HG03521 (cell line): ENCODE data around the gene STAB2.

Experiments
- ATAC-seq: cut with Tn5 transposase; IDR thresholded peaks from one replicate; pipeline ENCODE4 v1.9.1; 2021; ENCODE audit warnings: mild to moderate bottlenecking, moderate library complexity; ENCODE audit not compliant: unreplicated experiment

STAB2 gene, protein sequence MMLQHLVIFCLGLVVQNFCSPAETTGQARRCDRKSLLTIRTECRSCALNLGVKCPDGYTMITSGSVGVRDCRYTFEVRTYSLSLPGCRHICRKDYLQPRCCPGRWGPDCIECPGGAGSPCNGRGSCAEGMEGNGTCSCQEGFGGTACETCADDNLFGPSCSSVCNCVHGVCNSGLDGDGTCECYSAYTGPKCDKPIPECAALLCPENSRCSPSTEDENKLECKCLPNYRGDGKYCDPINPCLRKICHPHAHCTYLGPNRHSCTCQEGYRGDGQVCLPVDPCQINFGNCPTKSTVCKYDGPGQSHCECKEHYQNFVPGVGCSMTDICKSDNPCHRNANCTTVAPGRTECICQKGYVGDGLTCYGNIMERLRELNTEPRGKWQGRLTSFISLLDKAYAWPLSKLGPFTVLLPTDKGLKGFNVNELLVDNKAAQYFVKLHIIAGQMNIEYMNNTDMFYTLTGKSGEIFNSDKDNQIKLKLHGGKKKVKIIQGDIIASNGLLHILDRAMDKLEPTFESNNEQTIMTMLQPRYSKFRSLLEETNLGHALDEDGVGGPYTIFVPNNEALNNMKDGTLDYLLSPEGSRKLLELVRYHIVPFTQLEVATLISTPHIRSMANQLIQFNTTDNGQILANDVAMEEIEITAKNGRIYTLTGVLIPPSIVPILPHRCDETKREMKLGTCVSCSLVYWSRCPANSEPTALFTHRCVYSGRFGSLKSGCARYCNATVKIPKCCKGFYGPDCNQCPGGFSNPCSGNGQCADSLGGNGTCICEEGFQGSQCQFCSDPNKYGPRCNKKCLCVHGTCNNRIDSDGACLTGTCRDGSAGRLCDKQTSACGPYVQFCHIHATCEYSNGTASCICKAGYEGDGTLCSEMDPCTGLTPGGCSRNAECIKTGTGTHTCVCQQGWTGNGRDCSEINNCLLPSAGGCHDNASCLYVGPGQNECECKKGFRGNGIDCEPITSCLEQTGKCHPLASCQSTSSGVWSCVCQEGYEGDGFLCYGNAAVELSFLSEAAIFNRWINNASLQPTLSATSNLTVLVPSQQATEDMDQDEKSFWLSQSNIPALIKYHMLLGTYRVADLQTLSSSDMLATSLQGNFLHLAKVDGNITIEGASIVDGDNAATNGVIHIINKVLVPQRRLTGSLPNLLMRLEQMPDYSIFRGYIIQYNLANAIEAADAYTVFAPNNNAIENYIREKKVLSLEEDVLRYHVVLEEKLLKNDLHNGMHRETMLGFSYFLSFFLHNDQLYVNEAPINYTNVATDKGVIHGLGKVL (N-terminal part only)

DNA sequence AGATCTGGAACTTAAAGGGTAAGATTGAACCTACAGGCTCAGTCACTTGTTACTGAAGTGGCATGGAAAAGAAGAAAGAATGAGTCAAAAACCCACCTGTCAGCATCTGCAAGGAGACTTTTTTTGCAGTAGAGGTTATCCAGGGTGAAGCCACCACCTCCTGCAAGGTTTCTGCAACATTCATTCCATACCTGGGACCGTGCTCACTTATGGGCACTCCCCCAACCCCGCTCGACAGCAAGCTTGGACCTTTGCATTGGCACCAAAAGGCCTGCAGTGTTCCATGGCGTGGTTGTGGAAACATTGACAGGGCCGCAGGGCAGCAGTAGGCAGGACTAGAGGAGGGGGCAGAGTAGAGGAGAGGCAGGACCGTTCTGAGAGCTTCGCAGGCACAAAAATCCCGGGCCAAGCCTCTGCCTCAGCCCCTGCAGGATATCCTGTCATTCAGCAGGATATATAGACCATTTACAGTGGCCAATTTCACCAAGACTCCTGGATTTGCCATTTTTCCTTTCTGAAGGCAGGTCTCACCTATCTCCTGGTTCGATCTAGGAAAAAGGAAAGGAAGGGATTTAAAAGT, at the start of gene STAB2:
Gene STAB2 (plus strand): TSS at position 483 of the 580 bp plus-strand sequence. CDS start 204 bp downstream, outside the sequence.
- ATAC-seq, result no peak

DNA sequence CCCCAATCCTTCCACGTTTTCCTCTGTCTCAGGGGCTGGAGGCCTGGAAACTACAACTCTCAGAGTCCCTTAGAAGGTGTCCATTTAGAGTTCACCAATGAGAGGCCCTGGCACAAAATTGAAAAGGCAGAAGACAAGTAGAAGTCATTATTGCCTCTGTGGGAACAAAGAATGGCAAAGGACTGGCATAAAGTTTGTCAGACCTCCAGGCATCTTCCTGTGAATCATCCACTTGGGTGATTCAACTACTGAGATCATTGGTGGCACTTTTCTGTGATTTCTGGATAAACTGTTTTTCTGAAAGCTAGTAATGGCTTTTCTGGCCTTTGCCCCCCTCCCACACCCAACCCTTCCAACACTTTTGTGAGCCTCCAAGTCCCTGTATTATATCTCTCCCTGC, 48.7 kb upstream of the STAB2 start:
- ATAC-seq, result no peak

DNA sequence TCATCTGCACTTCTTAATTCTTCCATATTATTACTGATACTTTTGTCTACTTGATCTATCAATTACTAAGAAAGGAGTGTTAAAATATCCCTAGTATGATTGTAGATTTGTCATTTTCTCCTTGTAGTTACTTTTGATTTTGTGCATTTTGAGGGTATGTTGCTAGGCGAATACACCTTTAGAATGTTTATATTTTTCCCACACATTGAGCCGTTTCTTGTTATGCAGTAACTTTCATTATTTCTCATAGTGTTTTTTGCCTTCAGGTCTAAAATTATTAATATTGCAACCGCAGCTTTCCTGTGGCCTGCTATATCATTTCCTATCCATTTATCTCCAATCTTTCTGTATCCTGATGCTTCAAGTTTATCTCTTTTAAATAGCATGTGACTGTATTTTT, 46.8 kb upstream of the STAB2 start:
- ATAC-seq, result no peak

DNA sequence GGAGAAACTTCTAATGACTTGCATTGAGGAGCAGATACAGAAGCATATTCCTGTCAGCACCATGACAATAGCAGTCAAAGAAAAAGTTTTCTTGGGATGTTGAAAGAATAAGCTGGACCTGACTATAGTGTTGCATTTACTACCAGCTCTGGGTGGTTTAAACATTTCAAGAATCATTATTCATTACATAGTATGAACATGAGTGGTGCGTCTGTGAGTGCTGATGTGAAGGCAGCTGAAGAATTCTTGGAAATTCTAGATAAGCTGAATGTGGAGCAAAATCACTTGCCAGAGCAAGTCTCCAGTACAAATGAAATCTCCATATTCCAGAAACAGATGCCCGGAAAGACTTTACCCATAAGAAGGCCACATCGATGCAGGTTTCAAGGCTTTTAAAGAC, 45.0 kb upstream of the STAB2 start:
- no peak for ATAC-seq

DNA sequence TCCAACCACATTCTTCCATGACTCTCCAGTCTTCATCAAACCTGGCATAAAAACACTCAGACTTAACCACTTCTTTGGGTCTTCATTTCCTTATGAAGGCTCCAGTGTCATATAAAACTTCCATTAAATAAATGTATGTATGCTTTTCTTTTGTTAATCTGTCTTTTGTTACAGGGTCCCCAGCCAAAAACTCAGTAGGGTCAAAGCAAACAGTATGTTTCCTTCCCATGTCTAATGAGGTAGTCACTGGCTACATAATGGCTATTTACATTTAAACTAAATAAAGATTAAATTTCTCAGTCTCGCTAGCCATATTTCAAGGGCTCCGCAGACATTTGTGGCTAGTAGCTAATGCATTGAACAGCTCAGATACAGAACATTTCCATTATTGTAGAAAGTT, 40.1 kb upstream of the STAB2 start:
- no peak for ATAC-seq

DNA sequence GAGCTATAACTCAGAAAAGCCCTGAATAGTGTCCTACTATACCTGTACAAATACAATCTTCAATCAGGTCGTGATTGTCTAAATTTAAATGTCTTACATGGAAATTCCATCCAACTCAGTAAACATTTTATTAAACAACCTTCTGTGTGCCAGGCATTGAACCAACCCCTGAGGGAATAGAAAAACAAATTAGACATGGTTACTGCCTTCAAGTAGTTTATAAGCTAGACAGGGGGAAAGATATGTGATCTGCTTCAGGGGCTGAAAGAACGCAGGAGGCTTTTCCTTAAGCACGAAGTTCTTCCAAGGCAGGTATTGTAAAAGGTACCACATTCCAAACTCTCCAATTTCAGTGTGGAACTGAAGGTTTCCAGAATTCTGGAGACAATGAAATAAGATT, 39.7 kb upstream of the STAB2 start:
- no peak for ATAC-seq

DNA sequence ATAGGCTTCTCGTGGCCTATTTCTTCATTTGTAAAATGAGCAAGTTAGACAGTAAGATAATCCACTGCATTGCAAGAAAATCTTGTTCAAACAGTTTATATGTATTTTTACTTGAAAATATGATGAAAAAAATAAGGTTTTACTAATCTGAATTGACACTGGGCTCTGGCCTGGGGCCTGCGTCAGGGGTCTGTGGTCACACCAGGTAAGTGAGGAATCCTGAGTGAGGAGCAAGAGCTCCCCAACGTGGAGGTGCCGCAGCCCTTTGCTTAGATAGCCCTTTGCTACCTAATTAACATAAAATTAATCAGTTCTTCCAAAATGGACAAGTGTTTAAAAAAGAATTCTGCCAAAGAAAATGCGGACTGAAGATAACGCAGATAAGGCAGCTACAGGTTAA, 39.1 kb upstream of the STAB2 start:
- no peak for ATAC-seq

DNA sequence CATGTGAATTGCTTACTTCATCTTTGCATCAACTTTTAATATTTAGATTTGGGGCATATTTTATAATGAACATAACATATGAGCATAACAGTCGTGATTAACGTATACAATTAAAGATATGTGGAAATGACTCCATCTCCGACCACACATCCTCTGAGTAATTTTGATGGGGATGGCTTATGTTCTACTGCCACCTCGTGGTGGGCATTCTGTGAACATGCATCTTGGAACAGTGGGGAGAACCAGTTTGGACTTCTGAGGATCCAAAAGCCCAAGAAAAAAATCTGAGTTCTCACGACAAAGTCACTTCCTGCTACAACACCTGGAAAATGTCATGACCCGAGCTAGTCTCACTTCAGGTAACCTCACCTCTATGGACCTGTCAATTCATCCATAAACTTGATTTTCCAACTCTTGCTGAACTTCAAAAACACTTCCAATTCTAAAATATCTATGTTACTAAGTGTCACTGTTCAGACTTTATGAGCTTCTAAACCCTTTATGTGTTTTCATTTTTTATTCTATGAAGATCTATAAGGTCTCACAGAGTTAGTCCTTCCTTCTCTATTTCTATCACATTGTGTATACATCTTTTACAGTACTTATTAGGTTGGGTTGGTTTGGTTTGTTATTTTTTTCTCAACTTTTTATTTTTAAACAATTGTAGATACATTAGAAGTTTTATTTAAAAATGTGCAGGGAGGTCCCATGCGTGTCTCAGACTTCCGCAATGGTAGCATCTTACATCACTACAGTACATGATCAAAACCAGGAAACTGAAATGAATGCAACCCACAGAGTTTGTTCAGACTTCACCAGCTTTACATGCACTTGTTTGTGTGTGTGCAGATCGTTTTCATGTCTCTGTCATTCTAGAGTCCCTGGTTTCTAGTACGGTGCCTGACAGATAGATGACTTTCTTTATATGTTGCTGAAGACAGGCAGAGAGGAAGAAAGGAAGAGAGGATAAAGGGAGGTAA, 38.2 kb upstream of the STAB2 start:
- ATAC-seq, result peak; percentile 67

DNA sequence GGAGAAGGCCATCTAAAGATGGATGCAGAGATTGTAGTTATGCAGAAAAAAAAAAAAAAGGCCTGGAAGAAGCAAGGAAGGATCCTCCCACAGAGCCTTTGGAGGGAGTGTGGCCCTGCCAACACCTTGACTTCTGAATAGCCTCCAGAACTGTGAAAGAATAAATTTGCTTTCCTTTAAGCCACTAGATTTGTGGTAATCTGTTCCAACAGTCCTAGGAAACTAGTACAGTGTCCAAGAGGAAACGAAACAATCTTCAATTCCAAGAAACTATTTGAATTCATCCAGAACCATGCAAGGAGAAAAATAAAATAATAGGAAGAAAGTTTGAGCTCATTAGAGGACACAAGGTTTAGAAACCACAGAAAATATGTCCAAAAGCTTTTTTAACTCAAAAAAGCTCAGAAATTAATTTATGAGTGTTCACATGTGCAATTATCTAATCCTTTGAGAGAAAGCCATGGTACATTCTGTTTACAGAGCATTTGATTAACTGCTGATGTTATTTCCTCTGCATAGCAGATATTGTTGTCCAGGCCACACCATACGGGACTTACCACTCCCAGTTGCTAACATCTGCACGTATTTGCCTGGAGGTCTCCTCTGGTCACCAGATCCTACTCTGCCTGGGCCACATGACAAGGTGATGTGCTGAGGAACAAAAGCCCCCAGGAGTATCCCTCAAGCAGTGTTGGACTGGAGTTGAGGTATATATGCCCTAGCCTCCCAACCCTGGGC, 30.0 kb upstream of the STAB2 start:
- no peak for ATAC-seq

DNA sequence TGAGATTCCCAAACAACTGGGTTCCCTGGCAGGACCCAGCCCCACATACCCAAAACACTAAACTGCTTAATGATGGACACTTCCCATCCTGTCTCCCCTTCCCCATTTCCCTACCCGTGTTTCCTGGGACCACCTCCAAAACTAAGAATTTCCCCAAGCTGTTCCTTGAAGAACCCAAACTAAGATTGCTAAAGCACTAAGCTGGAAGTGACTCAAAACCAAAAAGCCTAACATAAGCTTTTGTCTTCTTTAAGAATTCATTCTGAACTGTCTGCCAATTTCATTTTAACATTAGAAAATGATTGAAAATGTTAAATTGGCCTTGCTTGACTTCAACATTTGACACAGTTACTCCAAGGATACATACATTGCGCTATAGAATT, 29.5 kb upstream of the STAB2 start:
- ATAC-seq, result no peak

DNA sequence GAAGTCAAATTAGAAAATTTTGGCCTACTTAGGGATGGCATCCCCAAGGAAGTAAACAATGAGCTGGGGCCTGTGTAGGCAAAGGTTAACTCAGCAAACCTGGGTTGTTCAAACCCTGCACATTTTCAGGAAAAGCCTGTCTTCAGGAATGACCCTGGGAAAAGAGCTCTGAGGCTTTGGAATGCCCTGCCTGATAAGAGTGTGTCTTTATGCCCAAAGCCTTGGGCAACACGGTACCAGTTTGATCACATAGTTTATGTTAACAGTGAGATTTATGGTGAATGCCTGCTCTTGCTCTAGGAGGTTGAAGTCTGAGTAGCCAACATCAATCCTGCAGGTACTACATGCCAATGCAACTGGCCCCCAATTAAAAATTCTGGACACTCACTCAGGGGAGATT, 28.2 kb upstream of the STAB2 start:
- ATAC-seq, result no peak

DNA sequence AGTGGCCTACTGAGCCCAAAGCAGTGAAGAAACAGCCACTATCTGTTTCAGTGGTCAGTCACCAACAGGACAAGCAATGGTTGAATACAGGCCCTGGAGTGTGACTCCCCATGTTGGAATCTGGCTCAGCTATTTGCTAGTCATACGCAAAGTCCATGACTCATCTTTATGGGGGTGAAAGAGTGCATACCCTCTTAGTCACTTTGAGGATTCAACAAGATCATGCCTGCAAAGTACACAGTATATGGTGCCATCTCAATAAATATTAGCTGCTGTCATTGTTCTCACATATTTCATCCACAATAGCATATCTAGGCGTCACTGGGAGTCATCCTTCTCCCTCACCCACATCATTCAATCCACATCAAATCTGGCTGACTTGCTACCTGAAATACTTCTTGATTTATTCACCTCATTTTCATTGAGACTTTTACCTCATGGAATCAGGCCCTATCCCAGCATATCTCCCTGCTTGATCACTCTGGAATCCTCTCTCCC, 26.4 kb upstream of the STAB2 start:
- no peak for ATAC-seq

DNA sequence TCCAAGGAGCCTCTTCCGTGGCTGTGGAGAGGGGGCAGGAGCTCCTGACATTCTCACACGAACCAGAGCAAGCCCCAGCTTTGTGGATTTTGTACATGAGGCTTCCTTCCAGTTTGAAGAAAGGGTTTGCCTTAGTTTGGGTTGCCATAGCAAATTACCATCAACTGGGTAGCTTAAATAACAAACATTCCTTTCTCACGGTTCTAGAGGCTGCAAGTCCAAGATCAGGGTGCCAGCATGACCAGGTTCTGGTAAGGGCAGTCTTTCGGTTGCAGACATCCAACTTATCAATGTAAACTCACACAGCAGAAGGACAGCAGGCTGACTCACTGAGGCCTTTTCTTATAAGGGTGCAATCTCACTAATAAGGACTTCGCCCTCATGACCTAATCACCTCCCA, 25.9 kb upstream of the STAB2 start:
- ATAC-seq, result no peak

DNA sequence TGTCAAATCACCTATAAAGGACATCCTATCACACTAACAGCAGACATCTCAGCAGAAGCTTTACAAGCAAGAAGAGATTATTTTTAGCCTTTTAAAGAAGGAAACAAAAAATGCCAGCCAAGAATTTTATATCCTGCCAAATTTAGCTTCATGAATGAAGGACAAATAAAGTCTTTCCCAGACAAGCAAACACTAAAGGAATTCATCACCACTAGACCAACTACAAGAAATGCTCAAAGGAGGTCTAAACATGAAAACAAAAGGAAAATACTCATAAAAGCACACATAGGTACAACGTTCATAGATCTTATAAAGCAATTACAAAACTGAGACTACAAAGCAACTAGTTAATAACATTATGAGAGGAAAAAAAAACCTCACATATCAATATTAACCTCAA, 20.7 kb upstream of the STAB2 start:
- ATAC-seq, result no peak

DNA sequence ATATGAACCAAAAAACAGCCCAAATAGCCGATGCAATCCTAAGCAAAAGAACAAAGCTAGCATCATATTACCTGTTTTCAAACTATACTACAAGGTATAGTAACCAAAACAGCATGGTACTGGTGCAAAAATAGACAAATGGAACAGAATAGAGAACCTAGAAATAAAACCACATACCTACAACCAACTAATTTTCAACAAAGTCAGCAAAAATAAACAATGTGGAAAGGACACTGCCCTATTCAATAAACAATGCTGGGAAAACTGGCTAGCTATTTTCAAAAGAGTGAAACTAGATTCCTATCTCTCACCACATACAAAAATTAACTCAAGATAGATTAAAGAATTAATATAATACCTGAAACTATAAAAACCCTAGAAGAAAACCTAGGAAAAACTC, 17.8 kb upstream of the STAB2 start:
- ATAC-seq, result no peak

DNA sequence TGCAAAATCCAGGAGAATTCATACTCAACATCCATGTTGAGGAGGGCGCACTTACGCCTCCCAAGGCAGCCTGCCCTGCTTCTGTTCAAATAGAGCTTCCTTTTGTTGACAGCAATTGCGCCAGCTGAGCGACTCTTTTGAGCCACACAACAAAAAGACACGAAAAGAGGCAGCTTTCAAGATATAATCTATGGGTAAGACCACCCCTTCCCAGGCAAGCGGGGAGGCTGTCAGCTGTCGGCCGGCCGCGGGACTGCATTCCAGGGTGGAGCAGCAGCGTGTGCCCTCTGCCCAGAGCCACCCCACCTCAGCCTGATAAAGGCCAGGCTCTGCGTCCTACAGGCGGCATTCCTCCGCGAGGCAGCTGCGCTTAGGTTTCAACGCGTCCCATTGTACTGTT, 15.8 kb upstream of the STAB2 start:
- ATAC-seq, result no peak

DNA sequence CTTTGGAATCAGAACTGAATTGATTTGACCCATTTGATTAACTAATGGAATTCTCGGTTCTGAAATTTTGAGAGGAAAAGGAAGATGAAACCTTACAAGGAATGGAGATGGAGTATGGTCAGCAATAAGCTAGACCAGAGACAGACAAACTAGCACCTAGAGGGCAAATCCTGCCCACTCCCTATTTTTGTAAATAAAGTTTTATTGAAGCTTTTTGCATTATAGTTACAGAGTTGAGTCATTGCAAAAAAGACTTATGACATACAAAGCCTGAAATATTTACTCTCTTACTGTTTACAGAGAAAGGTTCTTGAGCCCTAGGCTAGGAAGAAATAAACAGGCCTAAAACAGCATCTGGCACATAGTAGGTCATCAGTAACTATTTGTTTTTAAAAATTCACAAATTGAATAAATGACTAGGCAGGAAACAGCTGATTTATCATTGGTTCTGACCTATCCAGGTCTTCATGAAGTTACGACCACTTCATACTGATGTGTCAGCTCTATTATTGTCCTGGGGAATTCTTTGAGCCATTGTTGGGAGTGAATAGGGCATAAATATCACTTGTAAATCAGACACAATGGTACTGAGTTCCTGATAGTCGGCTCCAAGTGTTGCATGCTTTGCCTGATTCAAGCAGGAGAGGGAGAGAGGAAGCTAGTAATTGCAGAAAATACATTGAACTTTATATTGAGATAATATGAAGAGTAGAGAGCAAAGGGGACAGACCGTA, 14.6 kb upstream of the STAB2 start:
- no peak for ATAC-seq

DNA sequence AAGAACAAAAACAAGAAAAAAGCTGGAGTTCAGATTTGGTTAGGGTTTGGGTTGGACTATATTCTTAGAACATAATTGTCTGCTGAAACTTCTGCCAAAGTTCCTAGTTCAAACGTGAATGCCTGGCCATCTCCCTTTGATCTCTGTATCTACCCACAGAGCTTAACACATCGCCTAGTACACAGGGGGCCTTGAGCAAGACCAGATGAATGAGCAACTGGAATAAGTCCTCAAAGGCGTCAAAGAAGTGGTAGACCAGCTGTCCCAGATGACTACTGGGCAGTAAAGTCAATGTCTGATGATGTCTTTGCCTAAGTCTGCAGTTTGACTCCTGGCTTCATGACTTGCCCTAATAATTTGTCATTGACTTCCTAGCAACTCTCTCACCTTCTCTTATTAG, 13.9 kb upstream of the STAB2 start:
- no peak for ATAC-seq
